ENCODE data around the gene ACAP1. TPM values are rescaled to one million over a fixed set of nuclear protein-coding genes. Genes with fewer than 3 reads are reported as not detected.

ACAP1 gene
- 0.48 to 5.1 TPM (median 4.2 TPM) in 5 replicates for total RNA-seq (2022; extraction: Qiagen RNA extraction)

GRCh38 chr17:7336240-7337175 lies at the start of gene ACAP1:
ACAP1 (plus strand) TSS chr17:7336529; CDS start chr17:7336735, 206 bp downstream.

GRCh38 chr17:7294614-7295153 lies 41.6 kb upstream of the ACAP1 start, which contains the start of gene YBX2:
YBX2 (minus strand) TSS chr17:7294639; CDS start chr17:7294500, 139 bp downstream.

GRCh38 chr17:7306911-7307685 lies 29.2 kb upstream of the ACAP1 start, which contains the start of gene EIF5A:
EIF5A (plus strand) TSS chr17:7307628; CDS start chr17:7309636, 2,008 bp downstream.

GRCh38 chr17:7314719-7315569 lies 21.4 kb upstream of the ACAP1 start, which contains the start of gene GPS2:
GPS2 (minus strand) TSS chr17:7315360; CDS start chr17:7315052, 308 bp downstream.

GRCh38 chr17:7328840-7329373 lies 7.4 kb upstream of the ACAP1 start, which contains the start of gene NEURL4:
NEURL4 (minus strand) TSS chr17:7329335; CDS start chr17:7329312, 23 bp downstream.

GRCh38 chr17:7351665-7352502 lies 15.6 kb downstream of the ACAP1 start, which contains the start of gene KCTD11:
KCTD11 (plus strand) TSS chr17:7352162.

GRCh38 chr17:7355053-7355452 lies 18.7 kb downstream of the ACAP1 start, which contains the start of gene TMEM95:
TMEM95 (plus strand) TSS chr17:7355156; CDS start chr17:7355205, 49 bp downstream.

GRCh38 chr17:7380855-7381683 lies 44.7 kb downstream of the ACAP1 start, which contains the start of gene TNK1:
TNK1 (plus strand) TSS chr17:7381089; CDS start chr17:7382927, 1,838 bp downstream.

GRCh38 chr17:7394452-7395191 lies 58.3 kb downstream of the ACAP1 start, which contains the start of gene PLSCR3:
PLSCR3 (minus strand) TSS chr17:7394525; CDS start chr17:7394110, 415 bp downstream.

Other genes starting within 250 kb of the ACAP1 start
- 0.14 TPM in 1 of 5 replicates, not detected in the others for gene ASGR2, start 221.7 kb upstream of the ACAP1 start, total RNA-seq (2022; extraction: Qiagen RNA extraction)
- 0.59 to 1.4 TPM (median 1.2 TPM) in 5 replicates for gene ASGR1, start 157.2 kb upstream of the ACAP1 start, total RNA-seq (2022; extraction: Qiagen RNA extraction)
- gene DLG4, start 116.7 kb upstream of the ACAP1 start, total RNA-seq (2022; extraction: Qiagen RNA extraction), result 6.8 to 9.8 TPM (median 8.2 TPM) in 5 replicates
- 308 to 483 TPM (median 455 TPM) in 5 replicates for gene ACADVL, start 116.6 kb upstream of the ACAP1 start, total RNA-seq (2022; extraction: Qiagen RNA extraction)
- gene DVL2, start 102.0 kb upstream of the ACAP1 start, total RNA-seq (2022; extraction: Qiagen RNA extraction), result 30.7 to 43.1 TPM (median 40.7 TPM) in 5 replicates
- gene PHF23, start 97.1 kb upstream of the ACAP1 start, total RNA-seq (2022; extraction: Qiagen RNA extraction), result 82.4 to 100 TPM (median 91.5 TPM) in 5 replicates
- 645 to 806 TPM (median 682 TPM) in 5 replicates for gene GABARAP, start 94.1 kb upstream of the ACAP1 start, total RNA-seq (2022; extraction: Qiagen RNA extraction)
- 221 to 239 TPM (median 226 TPM) in 5 replicates for gene CTDNEP1, start 84.8 kb upstream of the ACAP1 start, total RNA-seq (2022; extraction: Qiagen RNA extraction)
- gene ELP5, start 84.3 kb upstream of the ACAP1 start, total RNA-seq (2022; extraction: Qiagen RNA extraction), result 121 to 141 TPM (median 127 TPM) in 5 replicates
- gene CLDN7, start 74.1 kb upstream of the ACAP1 start, total RNA-seq (2022; extraction: Qiagen RNA extraction), result 0.84 to 1.2 TPM (median 0.97 TPM) in 5 replicates
- 0.15 to 0.27 TPM (median 0.26 TPM) in 5 replicates for gene SLC2A4, start 54.8 kb upstream of the ACAP1 start, total RNA-seq (2022; extraction: Qiagen RNA extraction)
- gene YBX2, start 41.9 kb upstream of the ACAP1 start, total RNA-seq (2022; extraction: Qiagen RNA extraction), result 0.53 to 0.69 TPM (median 0.59 TPM) in 5 replicates
- gene EIF5A, start 28.9 kb upstream of the ACAP1 start, total RNA-seq (2022; extraction: Qiagen RNA extraction), result 1,648 to 1,788 TPM (median 1,697 TPM) in 5 replicates
- gene GPS2, start 21.2 kb upstream of the ACAP1 start, total RNA-seq (2022; extraction: Qiagen RNA extraction), result 88.2 to 105 TPM (median 103 TPM) in 5 replicates
- 22.9 to 38.3 TPM (median 34.9 TPM) in 5 replicates for gene NEURL4, start 7.2 kb upstream of the ACAP1 start, total RNA-seq (2022; extraction: Qiagen RNA extraction)
- gene KCTD11, start 15.6 kb downstream of the ACAP1 start, total RNA-seq (2022; extraction: Qiagen RNA extraction), result 11.8 to 15.9 TPM (median 13.7 TPM) in 5 replicates
- gene TMEM95, start 18.6 kb downstream of the ACAP1 start, total RNA-seq (2022; extraction: Qiagen RNA extraction), result not detected in 5 replicates
- gene TNK1, start 44.6 kb downstream of the ACAP1 start, total RNA-seq (2022; extraction: Qiagen RNA extraction), result 1.3 to 2.0 TPM (median 1.7 TPM) in 5 replicates
- gene PLSCR3, start 58.0 kb downstream of the ACAP1 start, total RNA-seq (2022; extraction: Qiagen RNA extraction), result 37.4 to 45.9 TPM (median 43.5 TPM) in 5 replicates
- gene TMEM256, start 67.6 kb downstream of the ACAP1 start, total RNA-seq (2022; extraction: Qiagen RNA extraction), result 177 to 231 TPM (median 209 TPM) in 5 replicates
- 12.1 to 21.2 TPM (median 19.3 TPM) in 5 replicates for gene NLGN2, start 71.3 kb downstream of the ACAP1 start, total RNA-seq (2022; extraction: Qiagen RNA extraction)
- gene SPEM1, start 83.8 kb downstream of the ACAP1 start, total RNA-seq (2022; extraction: Qiagen RNA extraction), result 0.13 TPM in 1 of 5 replicates, not detected in the others
- gene SPEM2, start 89.1 kb downstream of the ACAP1 start, total RNA-seq (2022; extraction: Qiagen RNA extraction), result 0.05 to 0.10 TPM (median 0.08 TPM) in 4 of 5 replicates, not detected in the other
- gene SPEM3, start 92.3 kb downstream of the ACAP1 start, total RNA-seq (2022; extraction: Qiagen RNA extraction), result 0.04 to 0.06 TPM in 2 of 5 replicates, not detected in the others
- gene TMEM102, start 98.9 kb downstream of the ACAP1 start, total RNA-seq (2022; extraction: Qiagen RNA extraction), result 11.2 to 15.4 TPM (median 13.9 TPM) in 5 replicates
- gene FGF11, start 103.0 kb downstream of the ACAP1 start, total RNA-seq (2022; extraction: Qiagen RNA extraction), result 0.92 to 1.6 TPM (median 1.4 TPM) in 5 replicates
- gene CHRNB1, start 108.5 kb downstream of the ACAP1 start, total RNA-seq (2022; extraction: Qiagen RNA extraction), result 5.2 to 9.8 TPM (median 8.8 TPM) in 5 replicates
- 19.8 to 26.8 TPM (median 24.2 TPM) in 5 replicates for gene ZBTB4, start 143.1 kb downstream of the ACAP1 start, total RNA-seq (2022; extraction: Qiagen RNA extraction)
- not detected in 5 replicates for gene SLC35G6, start 144.9 kb downstream of the ACAP1 start, total RNA-seq (2022; extraction: Qiagen RNA extraction)
- gene POLR2A, start 147.8 kb downstream of the ACAP1 start, total RNA-seq (2022; extraction: Qiagen RNA extraction), result 65.7 to 84.9 TPM (median 82.6 TPM) in 5 replicates
- gene TNFSF12, start 212.5 kb downstream of the ACAP1 start, total RNA-seq (2022; extraction: Qiagen RNA extraction), result 9.8 to 14.0 TPM (median 12.8 TPM) in 5 replicates
- gene TNFSF13, start 222.2 kb downstream of the ACAP1 start, total RNA-seq (2022; extraction: Qiagen RNA extraction), result 0.61 to 0.79 TPM (median 0.68 TPM) in 5 replicates
- 97.6 to 109 TPM (median 105 TPM) in 5 replicates for gene SENP3, start 225.4 kb downstream of the ACAP1 start, total RNA-seq (2022; extraction: Qiagen RNA extraction)
- gene CD68, start 243.1 kb downstream of the ACAP1 start, total RNA-seq (2022; extraction: Qiagen RNA extraction), result 30.8 to 38.1 TPM (median 35.8 TPM) in 5 replicates
- gene MPDU1, start 247.3 kb downstream of the ACAP1 start, total RNA-seq (2022; extraction: Qiagen RNA extraction), result 112 to 141 TPM (median 120 TPM) in 5 replicates